HL-60/S4 (cell line): ENCODE measurements around the gene TRMT1.

ENCODE experiments used
- in situ Hi-C: fragments of 300-500 bp; cut with MboI; formaldehyde crosslinking; loops from 2 replicates; pipeline ENCODE4 v1.14.3; 2022; ENCODE audit warnings: low sequenced_read_pairs

TRMT1 gene

DNA sequence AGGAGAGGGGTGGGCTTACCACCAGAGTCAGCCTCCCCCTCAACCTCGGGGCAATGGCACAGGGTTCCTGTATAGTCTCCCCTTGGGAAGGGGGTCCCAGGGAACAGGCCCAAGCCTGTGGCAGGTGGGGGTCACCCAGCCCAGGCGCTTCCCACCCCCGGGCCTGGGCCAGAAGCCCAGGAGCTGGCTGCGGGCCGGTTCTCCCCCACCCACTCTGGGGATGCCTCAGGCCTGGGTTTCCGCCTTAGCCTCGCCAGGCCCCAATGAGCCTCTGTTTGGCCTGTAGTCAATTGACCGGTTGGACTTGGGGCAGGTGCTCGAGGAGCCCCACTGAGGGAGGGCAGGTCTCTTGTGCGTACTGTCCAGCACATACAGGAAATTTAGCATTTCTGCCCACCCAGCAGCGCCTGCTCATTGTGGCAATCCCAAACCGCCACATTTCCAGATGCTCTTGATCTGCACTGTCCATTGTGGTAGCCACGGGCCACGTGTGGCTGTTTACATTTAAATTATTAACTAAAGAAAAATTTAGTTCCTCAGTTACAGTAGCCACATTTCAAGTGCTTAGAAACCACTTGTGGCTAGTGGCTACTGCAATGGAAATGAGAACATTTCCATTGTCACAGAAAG lies 23.8 kb downstream of the TRMT1 start:
- in situ Hi-C loops = loop anchor here (5.0 kb wide), 1 partner anchor 115 kb away; no protein-coding TSS in a partner anchor

DNA sequence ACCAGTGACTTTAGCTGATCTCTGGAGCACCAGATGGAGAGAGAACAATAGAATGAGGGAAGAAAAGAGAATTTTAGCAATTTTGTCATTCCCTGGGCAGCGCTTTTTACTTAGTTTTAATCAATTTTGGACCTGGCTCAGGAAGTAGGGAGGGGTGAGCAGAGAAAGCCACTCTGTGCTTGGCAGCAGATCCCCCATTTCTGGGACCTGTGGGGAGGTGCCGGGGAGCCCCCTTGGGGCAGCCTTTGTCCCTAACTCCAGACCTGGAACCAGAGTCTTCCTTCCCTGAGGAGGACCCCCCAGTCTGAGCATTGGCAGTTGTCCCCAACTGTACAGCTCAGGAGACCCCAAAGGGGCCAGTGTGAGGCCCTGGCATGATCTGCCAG lies 24.4 kb downstream of the TRMT1 start:
- in situ Hi-C loops = loop anchor here (5.0 kb wide), 1 partner anchor 115 kb away; no protein-coding TSS in a partner anchor

DNA sequence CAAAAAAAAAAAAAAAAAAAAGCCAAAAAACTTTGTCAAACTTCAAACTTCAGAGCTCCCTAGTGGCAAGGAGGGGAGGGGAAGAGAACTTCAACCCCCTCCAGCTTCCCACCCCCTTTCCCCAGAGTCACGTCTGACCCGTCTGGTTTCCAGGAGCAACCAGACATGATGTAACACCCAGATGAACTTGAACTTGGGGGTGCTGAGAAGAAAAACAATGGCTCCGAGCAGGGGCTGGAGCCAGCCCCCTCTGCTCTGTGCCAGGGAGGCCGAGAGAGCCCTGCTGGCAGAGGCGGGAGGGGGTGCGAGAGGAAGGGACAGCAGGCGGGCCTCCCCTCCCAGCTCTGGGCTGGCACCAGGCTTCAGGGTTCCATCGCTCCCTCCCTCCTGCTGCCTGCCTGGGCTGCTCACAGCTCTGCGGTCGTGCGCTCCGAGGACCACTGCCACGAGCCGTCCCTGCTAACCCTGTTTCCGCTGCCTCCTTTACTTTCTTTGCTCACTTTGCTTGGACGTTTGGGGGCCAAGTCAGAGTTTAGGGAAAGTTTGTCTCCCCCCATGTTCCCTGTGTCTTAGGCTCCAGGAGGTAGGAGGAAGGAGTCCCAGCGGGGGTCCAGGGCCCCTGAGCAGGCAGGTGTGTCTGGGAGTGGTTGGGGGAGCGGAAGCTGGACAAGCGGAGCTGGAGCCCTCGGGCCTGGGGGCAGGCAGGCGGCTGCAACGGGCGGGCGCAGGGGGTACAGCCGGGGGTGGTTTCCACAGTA lies 25.0 kb downstream of the TRMT1 start:
- in situ Hi-C loops = loop anchor here (5.0 kb wide), 1 partner anchor 114 kb away; no protein-coding TSS in a partner anchor

DNA sequence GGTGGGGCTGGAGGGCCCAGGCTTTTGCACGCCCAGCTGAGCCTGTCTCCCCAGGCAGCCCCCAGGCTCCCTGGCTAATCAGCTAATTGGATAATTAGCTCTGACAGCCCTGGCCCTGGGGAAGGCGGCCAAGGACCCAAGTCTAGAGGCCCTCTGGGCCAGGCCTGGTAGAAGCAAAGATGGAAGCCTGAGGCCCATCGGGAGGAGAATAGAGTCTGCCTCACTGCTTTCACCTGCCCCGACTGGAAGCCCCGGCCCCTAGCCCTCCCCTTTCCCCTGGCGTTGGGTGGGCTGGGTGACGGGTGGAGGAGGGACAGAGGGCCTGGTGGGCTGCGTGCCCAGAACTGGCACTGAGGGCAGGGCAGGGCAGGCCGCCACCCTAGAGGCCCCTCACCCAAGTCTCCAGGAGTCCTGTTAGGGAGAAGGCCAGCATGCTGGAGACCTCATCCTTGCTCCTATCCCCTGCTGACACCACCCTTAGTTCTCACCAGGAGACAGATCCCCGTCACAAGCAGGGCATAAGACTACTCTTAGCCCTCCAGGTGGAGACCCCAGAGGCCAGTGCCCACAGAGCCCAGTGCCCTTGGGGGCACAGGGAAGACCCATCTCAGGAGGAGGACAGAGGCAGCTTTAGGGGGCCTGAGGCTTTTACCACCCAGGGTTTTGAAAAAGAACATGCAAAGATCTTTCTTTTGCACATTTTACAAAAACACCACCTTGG lies 25.9 kb downstream of the TRMT1 start:
- in situ Hi-C loops = loop anchor here (5.0 kb wide), 1 partner anchor 113 kb away; no protein-coding TSS in a partner anchor

DNA sequence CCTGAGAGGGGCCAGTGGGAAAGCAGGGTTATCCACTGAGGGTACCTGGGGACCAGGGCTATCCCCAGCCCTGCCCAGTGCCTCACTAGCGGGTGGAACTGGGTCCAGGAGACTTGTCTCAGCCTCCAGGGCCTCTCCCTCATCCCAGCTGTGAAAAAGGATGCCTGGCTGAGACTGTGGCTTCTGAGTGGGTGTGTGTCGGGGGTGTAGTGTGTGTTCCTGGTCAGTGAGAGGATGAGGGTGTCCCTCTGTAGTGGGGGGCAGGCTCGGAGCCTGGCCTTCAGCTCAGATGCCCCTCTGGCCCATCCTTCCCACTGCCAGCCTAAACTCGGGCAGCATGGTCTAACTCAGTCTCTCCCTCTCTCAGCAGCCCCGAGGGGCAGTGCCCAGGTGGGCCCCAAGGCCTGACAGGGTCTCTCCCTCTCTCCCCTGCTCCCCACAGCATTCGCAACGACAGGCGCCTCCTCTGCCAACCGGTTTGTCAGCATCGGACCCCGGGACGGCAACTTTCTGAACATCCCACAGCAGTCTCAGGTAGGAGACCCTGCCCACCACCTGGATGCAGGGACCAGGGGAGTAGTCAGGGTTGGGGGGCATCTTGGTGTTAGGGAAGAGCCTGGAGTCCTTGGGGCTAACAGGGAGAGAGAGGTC lies 26.6 kb downstream of the TRMT1 start:
- in situ Hi-C loops = loop anchor here (5.0 kb wide), 1 partner anchor 113 kb away; no protein-coding TSS in a partner anchor

DNA sequence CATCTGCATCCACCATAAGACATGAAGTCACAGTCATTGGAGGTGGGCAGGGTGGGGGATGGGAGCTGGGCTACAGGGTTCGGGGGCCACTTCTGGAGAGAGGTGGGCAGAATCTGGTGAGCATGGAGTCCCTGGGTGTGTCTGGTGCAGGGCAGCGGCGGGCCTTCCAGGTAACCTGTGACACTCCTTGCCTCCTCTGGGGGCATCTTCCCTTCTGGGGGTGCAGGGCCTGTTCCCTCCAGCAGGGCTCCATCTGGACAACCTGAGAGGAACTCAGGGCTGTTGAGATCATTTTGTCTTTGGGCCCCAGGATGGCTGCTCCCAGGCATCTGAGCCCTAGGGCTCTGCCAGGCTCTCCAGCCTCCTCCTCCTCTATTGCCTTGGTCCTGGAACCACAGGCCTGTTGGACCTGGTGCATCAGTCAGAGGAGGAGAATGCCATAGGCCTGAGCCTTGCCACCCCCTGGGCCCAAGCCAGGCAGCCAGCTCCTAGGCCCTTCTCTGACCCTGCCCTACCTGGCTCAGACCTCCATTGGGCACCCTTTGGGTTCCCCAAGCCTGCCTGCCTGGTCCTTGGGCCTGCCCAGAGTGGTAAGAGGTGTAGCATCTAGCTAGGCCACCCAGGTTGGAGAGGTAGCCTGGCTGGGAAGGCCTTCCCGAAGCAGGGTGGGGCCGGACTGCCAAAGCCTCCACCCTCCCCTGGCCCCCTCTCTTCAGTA lies 27.2 kb downstream of the TRMT1 start:
- in situ Hi-C loops = no loop called here

DNA sequence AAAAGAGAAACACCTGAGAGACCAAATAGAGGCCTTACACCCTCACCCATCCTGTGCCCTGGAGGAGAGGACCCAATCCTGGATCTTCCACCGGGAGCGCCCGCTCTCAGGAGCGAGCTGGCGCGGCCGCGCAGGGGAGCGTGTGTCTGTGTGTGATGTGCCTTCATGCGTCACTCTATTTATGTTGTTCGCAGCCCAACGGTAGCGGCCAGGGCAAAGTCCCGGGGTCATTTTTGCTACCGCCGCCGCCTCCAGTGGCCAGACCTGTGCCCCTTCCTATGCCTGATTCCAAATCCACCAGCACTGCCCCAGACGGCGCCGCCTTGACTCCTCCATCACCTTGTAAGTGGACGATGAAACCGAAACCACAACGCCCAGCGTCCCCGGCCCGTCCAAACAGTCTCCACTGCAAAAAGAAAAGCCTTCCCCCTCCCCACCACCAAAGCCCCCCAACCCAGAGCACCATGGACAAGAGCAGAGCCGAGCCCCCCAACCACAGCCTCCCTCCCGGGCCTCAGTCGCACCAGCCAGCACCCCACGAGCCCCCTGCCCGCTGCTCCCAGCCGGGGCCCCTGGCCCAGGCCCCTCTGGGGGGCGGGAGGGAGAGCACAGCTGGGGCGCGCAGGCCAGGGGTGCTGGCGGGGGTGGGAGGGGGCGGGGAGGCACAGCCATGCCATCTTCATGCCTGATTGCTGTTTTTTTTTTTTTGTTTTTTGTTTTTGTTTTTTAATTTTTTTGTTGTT lies 28.6 kb downstream of the TRMT1 start:
- in situ Hi-C loops = no loop called here

DNA sequence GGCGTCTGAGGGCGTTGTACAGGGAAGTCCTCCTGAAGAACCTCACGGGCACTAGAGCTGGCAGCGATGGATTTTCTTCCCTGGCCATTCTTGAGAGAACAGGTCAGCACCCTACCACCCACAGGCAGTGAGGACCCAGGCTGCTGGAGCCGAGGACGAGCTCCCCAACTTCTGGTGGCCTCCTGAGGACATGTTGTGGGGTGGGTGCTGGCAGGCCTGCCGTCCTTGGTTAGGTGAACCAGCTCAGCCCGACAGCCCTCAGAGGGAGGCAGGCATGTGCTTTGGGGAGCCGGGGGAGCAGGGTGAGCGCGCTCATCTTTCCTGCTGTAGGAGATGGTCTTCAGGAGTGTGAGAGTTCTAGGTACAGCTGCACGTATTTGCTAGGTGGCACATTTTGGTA lies 29.2 kb downstream of the TRMT1 start:
- in situ Hi-C loops = no loop called here

DNA sequence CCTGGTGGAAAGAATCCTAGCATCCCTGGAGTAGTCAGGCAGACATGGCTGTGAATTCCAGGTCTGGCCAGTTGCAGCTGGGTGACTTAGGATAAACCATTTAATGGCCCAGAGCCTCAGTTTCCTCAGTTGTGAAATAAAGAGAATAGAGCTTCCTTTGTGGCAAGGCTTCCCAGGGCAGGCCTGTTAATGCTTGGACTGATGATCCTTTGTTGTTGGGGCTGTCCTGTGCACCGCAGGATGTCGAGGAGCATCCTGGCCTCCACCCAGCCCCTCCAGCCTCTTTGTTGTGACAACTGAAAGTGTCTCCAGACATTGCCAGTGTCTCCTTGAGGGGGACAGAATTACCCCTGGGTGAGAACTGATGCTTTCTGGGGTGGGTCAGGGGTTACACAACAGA lies 30.2 kb downstream of the TRMT1 start:
- in situ Hi-C loops = no loop called here

DNA sequence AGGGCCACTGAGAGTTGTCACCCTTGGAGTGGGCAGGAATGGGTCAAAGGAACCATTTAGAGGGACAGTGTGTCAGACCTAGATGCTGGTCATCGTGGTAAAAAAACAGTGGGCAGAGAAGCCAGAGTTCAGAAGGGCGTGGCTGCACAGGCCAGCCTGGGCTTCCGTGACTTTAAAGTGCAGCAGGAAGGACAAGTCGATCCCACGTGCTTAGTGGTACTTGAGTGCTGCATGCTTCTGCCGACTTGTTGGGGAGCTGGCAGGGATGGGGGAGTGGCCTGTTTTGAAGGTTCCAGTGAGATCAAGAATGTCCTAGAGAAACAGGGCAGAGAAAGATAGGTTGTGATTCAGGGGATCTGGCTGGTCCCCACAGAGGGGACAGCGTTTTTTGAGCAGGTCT lies 30.9 kb downstream of the TRMT1 start:
- in situ Hi-C loops = no loop called here

DNA sequence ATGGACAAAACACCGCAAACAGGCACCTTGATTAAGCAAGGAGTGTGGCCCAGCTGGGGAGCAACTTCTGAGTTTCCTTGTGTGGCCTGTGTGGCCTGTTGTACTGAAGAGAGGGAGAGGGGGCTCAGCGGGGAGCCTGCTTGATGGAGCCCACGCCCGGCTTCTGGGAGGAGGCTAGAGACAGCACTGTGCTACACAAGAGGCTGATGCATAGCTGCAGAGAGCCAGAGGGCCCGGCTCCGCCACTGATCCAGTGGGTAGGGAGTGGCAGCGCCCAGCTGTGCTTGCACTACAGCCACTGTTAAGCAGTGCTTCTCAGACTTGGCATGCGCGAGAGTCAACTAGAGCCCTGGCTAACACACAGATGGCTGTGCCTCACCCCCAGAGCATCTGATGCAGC lies 32.9 kb downstream of the TRMT1 start:
- in situ Hi-C loops = no loop called here

DNA sequence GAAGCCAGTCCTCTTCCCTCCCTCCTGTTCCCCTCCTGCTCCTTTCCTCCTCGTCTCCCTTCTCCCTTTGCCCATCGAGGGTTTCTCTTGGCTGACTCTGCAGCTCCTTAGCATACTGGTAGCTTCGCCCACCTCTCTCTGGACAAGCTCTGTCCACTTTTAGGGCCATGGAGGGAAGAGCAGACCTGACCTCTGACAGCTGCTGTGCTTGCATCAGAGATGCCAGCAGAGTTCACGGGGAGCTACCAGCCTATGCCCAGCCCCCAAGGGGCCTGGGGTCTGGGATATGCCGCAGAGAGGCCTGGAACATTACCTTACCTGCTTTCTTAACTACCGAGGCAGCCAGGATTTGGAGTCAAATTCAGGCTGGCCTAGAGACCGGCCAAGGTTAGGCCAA lies 33.5 kb downstream of the TRMT1 start:
- in situ Hi-C loops = no loop called here

DNA sequence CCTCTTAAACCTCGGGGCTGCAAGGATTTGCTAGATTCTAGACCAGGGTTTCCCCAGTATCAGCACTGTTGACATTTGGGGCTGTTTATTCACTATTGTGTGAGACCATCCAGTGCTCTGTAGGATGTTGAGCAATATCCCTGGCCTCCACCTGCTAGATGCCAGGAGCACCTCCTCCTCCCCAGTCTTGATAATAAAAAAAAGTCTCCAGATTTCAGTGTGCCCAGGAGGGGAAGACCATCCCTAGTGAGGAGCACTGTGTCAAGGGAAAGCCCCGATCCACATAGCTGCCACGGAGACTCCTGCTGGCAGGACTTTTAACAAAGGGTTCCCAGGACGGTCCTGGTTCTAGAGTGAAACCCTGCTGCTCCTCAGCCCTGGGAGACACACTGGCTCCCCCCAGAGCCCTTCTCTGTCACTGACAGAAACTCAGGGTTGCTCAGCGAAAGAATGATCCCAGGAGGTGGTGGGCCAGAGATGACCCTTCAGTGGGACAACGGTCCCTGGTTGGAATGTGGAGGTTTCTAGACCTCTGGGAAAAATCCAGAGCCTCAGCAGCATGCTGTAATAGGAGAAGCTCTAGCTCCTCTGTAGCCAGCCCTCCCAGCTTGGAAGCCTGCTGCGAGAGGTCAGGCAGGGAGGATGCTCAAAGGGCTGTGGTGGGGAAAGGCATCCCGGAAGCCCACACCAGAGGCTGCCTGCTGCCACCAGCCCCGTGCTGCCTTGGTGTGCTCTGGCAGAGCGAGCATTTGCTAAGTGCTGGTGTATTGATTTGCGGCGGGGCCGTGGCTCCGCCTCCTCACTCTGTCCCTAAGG lies 34.1 kb downstream of the TRMT1 start:
- in situ Hi-C loops = no loop called here

DNA sequence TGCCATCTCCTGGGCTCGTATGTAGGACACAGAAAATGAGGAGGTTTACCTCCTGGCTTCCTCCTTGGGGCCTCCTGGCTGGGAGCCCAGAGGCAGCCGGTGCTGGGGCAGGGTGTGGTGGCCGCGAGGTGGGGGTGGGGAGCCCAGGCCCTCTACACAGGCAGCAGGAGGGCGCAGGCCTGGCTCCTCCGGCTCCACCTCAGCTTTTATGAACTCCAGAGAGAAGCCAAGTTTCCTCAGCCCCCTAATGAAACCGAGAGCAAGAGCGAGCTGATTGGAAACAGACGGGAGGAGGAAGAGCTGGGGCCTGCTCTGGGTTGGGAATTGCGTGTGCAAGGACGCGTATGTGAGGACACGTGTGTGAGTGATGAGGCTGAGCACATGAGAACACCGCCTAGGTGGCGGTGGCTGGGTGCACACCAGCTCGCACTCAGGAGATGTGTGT lies 37.0 kb downstream of the TRMT1 start:
- in situ Hi-C loops = no loop called here

DNA sequence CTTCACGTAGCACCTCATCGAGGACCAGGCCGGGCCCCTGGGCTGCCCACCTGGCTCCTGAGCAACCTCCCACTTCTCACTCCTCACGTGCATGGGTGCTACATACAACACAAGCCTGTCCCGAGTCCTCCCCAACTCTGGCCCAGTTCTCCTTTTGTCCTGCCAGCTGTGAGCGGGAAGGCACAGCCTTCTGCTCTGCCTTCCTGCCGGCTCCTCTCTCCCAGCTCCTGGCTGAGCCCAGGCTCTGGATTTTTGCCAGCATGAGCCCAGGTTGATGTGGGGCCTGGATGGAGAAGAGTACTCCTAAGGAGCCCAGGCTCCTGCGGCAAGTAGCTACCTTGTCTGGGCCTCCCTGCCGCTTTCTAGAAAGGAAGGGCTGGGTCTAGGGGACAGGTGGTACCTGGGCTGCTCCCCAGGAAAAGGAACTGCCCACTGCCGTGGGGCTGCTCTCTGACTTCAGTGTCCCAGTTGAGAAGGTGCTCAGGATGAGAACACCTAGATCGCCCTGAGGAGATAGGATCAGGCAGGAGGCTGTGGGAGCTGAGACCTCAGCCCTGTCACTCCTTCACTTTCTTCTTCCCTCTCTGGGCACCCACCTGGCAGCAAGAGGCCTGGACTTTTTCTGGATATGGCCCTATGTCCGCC lies 37.5 kb downstream of the TRMT1 start:
- in situ Hi-C loops = no loop called here

DNA sequence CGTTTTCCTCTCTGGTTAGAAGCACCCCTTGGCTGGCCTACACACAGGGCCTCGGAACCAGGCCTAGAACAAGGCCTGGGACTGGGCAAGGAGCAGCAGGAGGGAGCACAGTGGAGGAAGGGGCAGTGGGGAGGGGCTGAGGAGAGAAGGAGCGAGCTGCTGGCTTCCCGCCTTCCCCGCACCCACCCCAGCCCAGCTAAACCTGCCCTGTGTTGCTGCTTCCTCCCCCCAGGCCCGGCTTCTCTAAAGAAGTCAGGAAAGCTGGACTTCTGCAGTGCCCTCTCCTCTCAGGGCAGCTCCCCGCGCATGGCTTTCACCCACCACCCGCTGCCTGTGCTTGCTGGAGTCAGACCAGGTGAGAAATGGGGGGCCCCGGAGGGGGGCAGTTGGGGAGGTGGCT lies 38.2 kb downstream of the TRMT1 start:
- in situ Hi-C loops = no loop called here

DNA sequence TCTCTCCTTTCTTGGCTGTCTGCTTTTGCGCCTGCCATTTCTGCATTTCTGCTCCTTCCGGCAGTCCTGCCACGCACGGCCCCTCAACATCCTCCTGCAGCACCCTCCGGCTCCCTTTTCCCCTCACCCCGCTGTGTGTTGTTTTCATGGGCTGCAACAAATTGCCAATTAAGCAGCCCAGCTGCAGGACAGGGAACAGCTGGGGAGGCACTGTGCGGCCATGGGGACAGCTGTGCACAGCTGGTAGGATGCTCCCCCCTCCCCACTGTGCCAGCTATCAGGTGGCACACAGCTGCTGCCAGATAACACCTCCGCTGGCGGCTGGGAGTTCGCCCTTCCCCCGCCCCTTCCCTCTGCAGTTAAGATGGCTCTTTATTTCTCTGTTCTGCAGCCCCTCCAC lies 39.3 kb downstream of the TRMT1 start:
- in situ Hi-C loops = no loop called here

DNA sequence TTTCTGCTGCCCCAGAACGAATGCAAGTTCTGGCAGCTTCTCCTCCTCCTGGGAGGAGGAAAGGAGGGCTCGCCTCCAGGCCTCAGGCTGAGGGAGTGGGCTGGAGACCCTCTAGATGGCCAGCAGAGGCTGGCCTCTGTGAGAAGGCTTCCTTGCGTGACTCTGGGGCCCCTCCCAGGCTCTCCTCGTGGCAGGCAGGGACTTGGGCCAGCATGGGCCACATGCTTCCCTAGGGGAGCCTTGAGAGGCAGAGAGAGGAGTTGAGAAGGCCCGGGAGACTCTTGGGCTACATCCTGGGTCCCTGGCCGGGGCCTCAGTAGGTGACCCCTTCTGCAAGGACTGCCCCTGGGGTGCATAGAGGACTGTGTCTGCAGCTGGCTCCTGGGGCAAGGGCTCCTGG lies 39.8 kb downstream of the TRMT1 start:
- in situ Hi-C loops = no loop called here

DNA sequence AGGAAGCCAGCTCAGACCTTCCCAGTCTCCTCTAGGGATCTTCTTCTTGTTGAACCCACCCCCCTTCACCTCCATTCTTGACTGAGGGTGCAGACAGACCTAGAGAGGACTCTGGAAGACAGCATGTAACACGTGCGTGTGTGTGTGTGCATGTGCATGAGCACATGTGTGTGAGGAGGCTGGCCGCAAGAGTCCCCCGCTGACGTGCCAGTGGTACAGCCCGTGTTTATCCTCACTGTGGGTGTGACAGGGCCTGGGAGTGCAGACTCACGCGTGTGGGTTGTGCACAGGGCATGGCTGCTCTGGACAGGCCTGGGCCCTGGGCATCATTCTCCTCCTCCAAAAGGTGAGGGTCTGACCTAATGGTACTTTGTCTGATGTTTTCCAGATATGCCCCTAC lies 40.2 kb downstream of the TRMT1 start:
- in situ Hi-C loops = no loop called here
